Sigmoid colon (tissue), 3 donors: ENCODE measurements around the gene MATCAP1.

Experiments used
- CTCF ChIP-seq, 4 experiments: fragments of 450-650 bp in 3 of 4; fragments of 200-600 bp in 1 of 4; IDR thresholded peaks; one replicate each; pipeline ENCODE4 v1.5.1; 2016 to 2019; ENCODE audit warnings: antibody characterized with exemption in 4 of 4, mild to moderate bottlenecking in 3 of 4, moderate library complexity in 2 of 4
- POLR2A ChIP-seq, 2 donors: fragments of 450-650 bp; IDR thresholded peaks; one replicate each; pipeline ENCODE4 v1.6.1; 2016; ENCODE audit warnings: antibody characterized with exemption in 2 of 2, mild to moderate bottlenecking in 2 of 2, moderate library complexity in 2 of 2

- no peak for TF ChIP-seq POLR2A (IDR thresholded peaks at IDR 0.05)
- no peak for TF ChIP-seq CTCF (IDR thresholded peaks at IDR 0.05)
Measured at GRCh38 chr16:67210069-67210937, 26.5 kb upstream of the MATCAP1 start.
